Muscle of back (tissue), 13 donors: ENCODE results near the gene CHMP1B. TPM values are rescaled to one million over a fixed set of nuclear protein-coding genes. Genes with fewer than 3 reads are reported as not detected.

Source experiments
- DNase-seq, 3 donors: peaks; one replicate each; pipeline versions ENCODE4 v3.0.0 to v3.0.0-alpha.2; 2013
- long read RNA-seq, 9 donors: transcript quantifications; one replicate each; lab custom pipeline, GENCODE V29; 2026
- polyA plus RNA-seq, 10 donors: library from polyadenylated mRNA; unstranded; fragments of 120-200 nt; gene quantifications; one replicate each; pipeline ENCODE4 v1.2.1, GENCODE V29; 2013; ENCODE audit not compliant: insufficient read length in 10 of 10

Gene CHMP1B
- polyA plus RNA-seq = 10 to 100 TPM; 18.7 to 26.5 (median 21.7) TPM
- long read RNA-seq, donor 1, transcript CHMP1B-201 (1 exons, 3,054 nt) = major isoform, 44 of 44 reads
- long read RNA-seq, donor 1, partial matches to known transcripts = 0 of 44 reads
- long read RNA-seq, donor 1, other reads (novel, unspliced or antisense) = 0 of 44 reads
- long read RNA-seq, donor 2, transcript CHMP1B-201 (1 exons, 3,054 nt) = major isoform, 31 of 31 reads
- long read RNA-seq, donor 2, partial matches to known transcripts = 0 of 31 reads
- long read RNA-seq, donor 2, other reads (novel, unspliced or antisense) = 0 of 31 reads
- long read RNA-seq, donor 3 = 0 reads
- long read RNA-seq, donor 4, transcript CHMP1B-201 (1 exons, 3,054 nt) = major isoform, 52 of 52 reads
- long read RNA-seq, donor 4, partial matches to known transcripts = 0 of 52 reads
- long read RNA-seq, donor 4, other reads (novel, unspliced or antisense) = 0 of 52 reads
- long read RNA-seq, donor 5, transcript CHMP1B-201 (1 exons, 3,054 nt) = major isoform, 25 of 25 reads
- long read RNA-seq, donor 5, partial matches to known transcripts = 0 of 25 reads
- long read RNA-seq, donor 5, other reads (novel, unspliced or antisense) = 0 of 25 reads
- long read RNA-seq, donor 6, transcript CHMP1B-201 (1 exons, 3,054 nt) = major isoform, 67 of 67 reads
- long read RNA-seq, donor 6, partial matches to known transcripts = 0 of 67 reads
- long read RNA-seq, donor 6, other reads (novel, unspliced or antisense) = 0 of 67 reads
- long read RNA-seq, donor 7, transcript CHMP1B-201 (1 exons, 3,054 nt) = major isoform, 42 of 42 reads
- long read RNA-seq, donor 7, partial matches to known transcripts = 0 of 42 reads
- long read RNA-seq, donor 7, other reads (novel, unspliced or antisense) = 0 of 42 reads
- long read RNA-seq, donor 8, transcript CHMP1B-201 (1 exons, 3,054 nt) = major isoform, 46 of 46 reads
- long read RNA-seq, donor 8, partial matches to known transcripts = 0 of 46 reads
- long read RNA-seq, donor 8, other reads (novel, unspliced or antisense) = 0 of 46 reads
- long read RNA-seq, donor 9, partial matches to known transcripts = 0 of 2 reads
- long read RNA-seq, donor 9, other reads (novel, unspliced or antisense) = 0 of 2 reads

- DNase-seq = peak; percentile 98 to 99 (median 98)
These were observed at the start of gene CHMP1B for GRCh38 chr18:11851146-11851805. Gene CHMP1B (plus strand): TSS chr18:11851413. CDS start chr18:11851512, 99 bp downstream.

GRCh38 chr18:11801573-11801972, 49.6 kb upstream of the CHMP1B start:
- no peak for DNase-seq

- DNase-seq = no peak
These were observed 49.1 kb upstream of the CHMP1B start for GRCh38 chr18:11802158-11802557.

GRCh38 chr18:11802586-11802985, 48.6 kb upstream of the CHMP1B start:
- DNase-seq = no peak

- peak in 1 of 3 donors; percentile 1 for DNase-seq
These were observed 44.0 kb upstream of the CHMP1B start for GRCh38 chr18:11807233-11807632.

GRCh38 chr18:11808001-11808855, 43.0 kb upstream of the CHMP1B start:
- peak in 2 of 3 donors; percentile 15 to 18 for DNase-seq

GRCh38 chr18:11809895-11810294, 41.3 kb upstream of the CHMP1B start:
- no peak for DNase-seq

GRCh38 chr18:11810379-11810778, 40.8 kb upstream of the CHMP1B start:
- no peak for DNase-seq

GRCh38 chr18:11811009-11811408, 40.2 kb upstream of the CHMP1B start:
- DNase-seq = no peak

GRCh38 chr18:11817229-11817628, 34.0 kb upstream of the CHMP1B start:
- no peak for DNase-seq

- DNase-seq = no peak
These were observed 32.6 kb upstream of the CHMP1B start for GRCh38 chr18:11818486-11819203.

- DNase-seq = no peak
These were observed 31.3 kb upstream of the CHMP1B start for GRCh38 chr18:11819938-11820337.

GRCh38 chr18:11820697-11821096, 30.5 kb upstream of the CHMP1B start:
- no peak for DNase-seq

- no peak for DNase-seq
These were observed 30.0 kb upstream of the CHMP1B start for GRCh38 chr18:11821208-11821607.

- DNase-seq = no peak
These were observed 29.5 kb upstream of the CHMP1B start for GRCh38 chr18:11821643-11822237.

GRCh38 chr18:11823545-11823944, 27.7 kb upstream of the CHMP1B start:
- no peak for DNase-seq

GRCh38 chr18:11826836-11827235, 24.4 kb upstream of the CHMP1B start:
- DNase-seq = no peak

GRCh38 chr18:11828786-11829432, 22.3 kb upstream of the CHMP1B start:
- no peak for DNase-seq

GRCh38 chr18:11830585-11830984, 20.6 kb upstream of the CHMP1B start:
- DNase-seq = no peak
